Endothelial cell of umbilical vein (primary cell): ENCODE measurements around the gene VAC14. TPM values are rescaled to one million over a fixed set of nuclear protein-coding genes. Genes with fewer than 3 reads are reported as not detected.

ENCODE experiments used
- BruUV-seq: library from RNA; stranded (reverse); fragments of 400-500 nt; replicated peaks from 2 replicates; lab custom pipeline; 2021; lab: Mats Ljungman, UMichigan
- CTCF ChIA-PET: fragments of 300-600, 350-600 bp; sonication (Branson Sonifier 250); formaldehyde crosslinking; loops from one replicate; lab custom pipeline; 2021; ENCODE audit warnings: antibody characterized with exemption, inconsistent platforms; lab: Charles Lee
- POLR2A ChIA-PET: fragments of 300-600, 350-600 bp; sonication (Branson Sonifier 250); formaldehyde crosslinking; loops from one replicate; lab custom pipeline; 2021; ENCODE audit warnings: antibody characterized with exemption, inconsistent platforms; lab: Charles Lee
- DNase-seq: peaks from one replicate; pipeline ENCODE4 v3.0.0-alpha.2; 2011; ENCODE audit warnings: low read depth, low spot score
- FAIRE-seq: peaks from 2 replicates; lab custom pipeline; 2011; peaks lifted over from hg19 to GRCh38; lab: Jason Lieb, UNC
- H2AFZ ChIP-seq: 2 replicates; pipeline ENCODE4 v1.6.0; 2012; ENCODE audit warnings: low read depth, low read length, control low read depth, inconsistent platforms
- H3K27ac ChIP-seq: 2 replicates; pipeline ENCODE4 v1.5.1; 2011; ENCODE audit warnings: low read depth, mild to moderate bottlenecking, control low read depth, low read length, moderate library complexity; ENCODE audit not compliant: insufficient read depth
- H3K27me3 ChIP-seq, 2 experiments: 2 replicates each; pipeline versions ENCODE4 v1.6.0 to v1.6.1; 2011; ENCODE audit warnings: low read length in 2 of 2, mixed read lengths in 1 of 2; ENCODE audit not compliant: control insufficient read depth in 2 of 2, insufficient read depth in 2 of 2
- H3K36me3 ChIP-seq, 2 experiments: 2 replicates in 1 of 2; 3 replicates in 1 of 2; pipeline ENCODE4 v1.5.1; 2011; ENCODE audit warnings: low read length in 2 of 2, mild to moderate bottlenecking in 1 of 2, moderate library complexity in 1 of 2; ENCODE audit not compliant: control insufficient read depth in 2 of 2, insufficient read depth in 2 of 2; ENCODE audit errors: extremely low read depth in 1 of 2
- H3K4me1 ChIP-seq: 3 replicates; pipeline ENCODE4 v1.5.1; 2011; ENCODE audit warnings: mild to moderate bottlenecking, low read length; ENCODE audit not compliant: control insufficient read depth, insufficient read depth; ENCODE audit errors: extremely low read depth
- H3K4me2 ChIP-seq: 2 replicates; pipeline ENCODE4 v1.6.1; 2011; ENCODE audit warnings: low read length, control low read depth, mixed read lengths; ENCODE audit not compliant: insufficient read depth
- H3K4me3 ChIP-seq, 3 experiments: fragments of 200-600 bp in 1 of 3; sonication (generic), shearing (Covaris generic) in 1 of 3; replicated peaks in 1 of 3; 2 replicates each; pipeline ENCODE4 v1.5.1; 2011 to 2016; ENCODE audit warnings: control low read depth in 3 of 3, low read length in 3 of 3, mild to moderate bottlenecking in 2 of 3, inconsistent platforms in 1 of 3, low read depth in 1 of 3, moderate library complexity in 1 of 3; ENCODE audit not compliant: insufficient read depth in 1 of 3
- H3K79me2 ChIP-seq: 2 replicates; pipeline ENCODE4 v1.6.0; 2012; ENCODE audit warnings: low read length, inconsistent platforms; ENCODE audit not compliant: control insufficient read depth, insufficient read depth
- H3K9ac ChIP-seq: replicated peaks from 2 replicates; pipeline ENCODE3; 2011; ENCODE audit warnings: low read length, control low read depth; ENCODE audit not compliant: insufficient read depth; ENCODE audit errors: extremely low read depth
- H3K9me1 ChIP-seq: replicated peaks from 3 replicates; pipeline ENCODE4 v1.6.0; 2011; ENCODE audit warnings: mild to moderate bottlenecking, low read length; ENCODE audit not compliant: control insufficient read depth, insufficient read depth; ENCODE audit errors: extremely low read depth
- H3K9me3 ChIP-seq: replicated peaks from 2 replicates; pipeline ENCODE4 v1.5.1; 2012; ENCODE audit warnings: low read length, inconsistent platforms; ENCODE audit not compliant: control insufficient read depth, insufficient read depth
- H4K20me1 ChIP-seq: replicated peaks from 2 replicates; pipeline ENCODE3; 2011; ENCODE audit warnings: mild to moderate bottlenecking, low read length; ENCODE audit not compliant: control insufficient read depth, insufficient read depth; ENCODE audit errors: extremely low read depth
- CTCF ChIP-seq, 2 donors: IDR thresholded peaks; 1 replicate in 1 of 2; 2 replicates in 1 of 2; pipeline ENCODE4 v1.5.1; 2011; ENCODE audit warnings: low read length in 2 of 2, mild to moderate bottlenecking in 2 of 2, moderate library complexity in 2 of 2, control low read depth in 1 of 2, inconsistent platforms in 1 of 2, low read depth in 1 of 2; ENCODE audit not compliant: insufficient read depth in 1 of 2; ENCODE audit errors: extremely low read depth in 1 of 2
- EZH2 ChIP-seq: IDR thresholded peaks from 2 replicates; pipeline ENCODE4 v1.6.1; 2012; ENCODE audit warnings: borderline replicate concordance, low read depth, mild to moderate bottlenecking, moderate library complexity, low read length, inconsistent platforms; ENCODE audit not compliant: severe bottlenecking
- FOS ChIP-seq: IDR thresholded peaks from 2 replicates; pipeline ENCODE4 v1.6.1; 2011; ENCODE audit warnings: mild to moderate bottlenecking, low read length, moderate library complexity, borderline replicate concordance; ENCODE audit not compliant: insufficient read depth
- GATA2 ChIP-seq: IDR thresholded peaks from 2 replicates; pipeline ENCODE4 v1.7.0; 2011; ENCODE audit warnings: low read depth, mild to moderate bottlenecking, moderate library complexity, mixed read lengths, low read length; ENCODE audit not compliant: insufficient read length, insufficient read depth
- JUN ChIP-seq: IDR thresholded peaks from 2 replicates; pipeline ENCODE4 v1.6.1; 2011; ENCODE audit warnings: borderline replicate concordance, low read depth; ENCODE audit not compliant: insufficient read length, insufficient read depth
- MAX ChIP-seq: IDR thresholded peaks from 2 replicates; pipeline ENCODE4 v1.6.1; 2011; ENCODE audit not compliant: insufficient read depth, insufficient read length
- MYC ChIP-seq: IDR thresholded peaks from one replicate; pipeline ENCODE4 v1.6.1; 2011; ENCODE audit warnings: mild to moderate bottlenecking, low read depth, low read length
- POLR2A ChIP-seq: IDR thresholded peaks from 2 replicates; pipeline ENCODE4 v1.6.1; 2012; ENCODE audit warnings: low read depth, mild to moderate bottlenecking, control low read depth, low read length
- POLR2AphosphoS5 ChIP-seq: IDR thresholded peaks from 2 replicates; pipeline ENCODE4 v1.6.1; 2012; ENCODE audit warnings: low read depth, mild to moderate bottlenecking, control low read depth, low read length, moderate library complexity; ENCODE audit not compliant: insufficient read depth
- dilution Hi-C: fragments of 300-500 bp; cut with MboI; formaldehyde crosslinking; loops from one replicate; pipeline ENCODE4 v1.15.0; 2019; ENCODE audit warnings: low sequenced_read_pairs; ENCODE audit not compliant: extremely low pct_ligation_motif_present
- intact Hi-C: fragments of 100-400 bp; cut with micrococcal nuclease; formaldehyde crosslinking; loops from one replicate; pipeline ENCODE4 v1.10.0; 2022
- polyA plus RNA-seq, 4 experiments: library from polyadenylated mRNA; depleted of rRNA in 3 of 4; stranded (reverse) in 3 of 4; unstranded in 1 of 4; fragments of >200 nt; gene quantifications; 2 replicates each; pipeline versions ENCODE4 v1.2.1 to v1.2.3, GENCODE V29; 2011 to 2012; ENCODE audit warnings: missing spikeins in 1 of 4
- total RNA-seq: library from RNA; stranded (reverse); gene quantifications from 2 replicates; pipeline ENCODE4 v1.2.3, GENCODE V29; 2021

The VAC14 gene
- total and polyA plus RNA-seq, 2 donors (not counting 3 experiments of a cell fraction or from before 2014, with no cell fraction given), result 37.6 to 57.9 TPM

- Histone ChIP-seq H3K4me1 (peaks cover 22% of the 10 kb centered on the region), H3K27me3 (no peaks in the 10 kb centered on the region), H3K9me1 (no peaks in the 10 kb centered on the region), H3K4me3 (no peak overlapping the region), H3K4me2 (no peak overlapping the region), H3K9ac (no peak overlapping the region), H3K79me2 (no peaks in the 10 kb centered on the region), H3K9me3 (no peaks in the 10 kb centered on the region), H3K27ac (no peak overlapping the region), H2AFZ (no peak overlapping the region), H4K20me1 (no peaks in the 10 kb centered on the region), H3K36me3 (no peaks in the 10 kb centered on the region)
- no peak for TF ChIP-seq FOS
- TF ChIP-seq POLR2AphosphoS5, result no peak
- no peak for TF ChIP-seq EZH2
- TF ChIP-seq GATA2, result no peak
- no peak for TF ChIP-seq MAX
- TF ChIP-seq MYC, result no peak
- no peak for TF ChIP-seq CTCF (IDR thresholded peaks at IDR 0.05; ENCODE audit: extremely low read depth in 1 of 2, insufficient read depth in 1 of 2, low read depth in 1 of 2, low read length in 2 of 2)
- TF ChIP-seq POLR2A, result no peak
- no peak for TF ChIP-seq JUN
- BruUV-seq, result no TSS peak
- DNase-seq (no peak), FAIRE-seq (no peak)
- ChIA-PET CTCF (interaction anchor here (0.6 to 5.0 kb wide), 7 partner anchors 9 to 98 kb away, joined by 3 to 42 read pairs (median 7); no protein-coding TSS in a partner anchor), POLR2A (interaction anchor here (0.6 kb wide), 1 partner anchor 20 kb away, joined by 3 read pairs; no protein-coding TSS in a partner anchor)
- dilution Hi-C loops (no loop called here), intact Hi-C loops (no loop called here)
These were observed 49.4 kb downstream of the VAC14 start for GRCh38 chr16:70751593-70751992.
